Choroid plexus epithelial cell (primary cell): ENCODE measurements around the gene CELF2.

Experiments
- DNase-seq: peaks from one replicate; pipeline ENCODE4 v3.0.0-alpha.2; 2010; ENCODE audit warnings: low read depth
- H3K4me3 ChIP-seq: 2 replicates; pipeline ENCODE4 v1.5.1; 2011; ENCODE audit warnings: low read depth, mild to moderate bottlenecking, control low read depth, low read length, moderate library complexity
- CTCF ChIP-seq: conservative IDR thresholded peaks from 2 replicates; pipeline ENCODE4 v1.5.1; 2011; ENCODE audit warnings: low read depth, mild to moderate bottlenecking, control low read depth, inconsistent platforms, low read length, moderate library complexity

The CELF2 gene

GRCh38 chr10:11003679-11004078 is 14.0 kb upstream of the CELF2 start:
- DNase-seq: peak; percentile 41
- no peak for TF ChIP-seq CTCF

DNA sequence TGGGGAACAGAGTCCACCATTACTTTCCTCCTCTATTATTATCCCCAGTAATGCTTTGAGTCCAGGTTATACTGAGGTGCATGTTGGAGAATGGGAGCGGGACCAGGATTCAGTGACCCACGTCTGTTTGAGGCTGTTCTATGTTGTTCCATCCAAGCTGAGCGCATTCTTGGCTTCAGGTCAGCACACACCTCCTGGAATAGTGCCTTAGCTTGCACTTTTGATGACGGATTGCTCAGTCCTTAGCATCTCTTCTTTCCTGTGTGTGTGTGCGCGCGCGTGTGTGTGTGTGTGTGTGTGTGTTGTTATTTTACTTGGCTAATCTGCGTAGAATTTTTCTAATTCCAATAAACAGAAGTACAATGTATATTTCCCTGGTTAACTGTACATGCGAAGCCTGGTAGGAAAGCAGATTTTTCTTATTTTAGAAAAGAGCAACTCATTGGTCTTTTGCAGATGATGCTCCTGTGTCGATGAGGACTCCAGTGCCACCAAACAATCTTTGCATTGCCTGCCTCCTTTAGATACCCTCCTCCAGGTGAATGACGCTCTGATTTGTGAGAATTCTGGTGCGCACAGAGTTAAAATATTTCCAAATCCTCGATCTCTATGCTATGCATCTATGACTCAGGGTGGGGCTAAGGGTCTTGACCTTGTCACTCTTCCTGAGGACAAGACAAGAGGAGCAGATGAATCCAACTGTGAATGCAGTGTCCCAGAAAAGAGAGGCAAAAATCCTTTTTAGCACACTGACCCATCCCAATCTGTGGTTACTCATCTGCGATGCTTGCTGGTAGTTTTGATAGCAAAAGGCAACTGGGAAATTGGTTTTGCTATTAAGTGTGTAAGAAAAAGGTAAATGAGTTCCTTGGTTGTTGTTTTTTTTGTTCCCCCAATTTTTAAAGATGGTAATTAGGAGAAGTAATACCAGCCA is 13.3 kb upstream of the CELF2 start:
- no peak for TF ChIP-seq CTCF
- H3K4me3 ChIP-seq: no peak overlapping the region
- no peak for DNase-seq

More at GRCh38 chr10:11003679-11004078, 14.0 kb upstream of the CELF2 start:
- H3K4me3 ChIP-seq: no peak overlapping the region

GRCh38 chr10:11005725-11006427 is 11.8 kb upstream of the CELF2 start:
- no peak for DNase-seq
- TF ChIP-seq CTCF: no peak
- H3K4me3 ChIP-seq: no peak overlapping the region

GRCh38 chr10:11006428-11006825 is 11.2 kb upstream of the CELF2 start:
- DNase-seq: no peak
- no peak for TF ChIP-seq CTCF
- H3K4me3 ChIP-seq: no peak overlapping the region

DNA sequence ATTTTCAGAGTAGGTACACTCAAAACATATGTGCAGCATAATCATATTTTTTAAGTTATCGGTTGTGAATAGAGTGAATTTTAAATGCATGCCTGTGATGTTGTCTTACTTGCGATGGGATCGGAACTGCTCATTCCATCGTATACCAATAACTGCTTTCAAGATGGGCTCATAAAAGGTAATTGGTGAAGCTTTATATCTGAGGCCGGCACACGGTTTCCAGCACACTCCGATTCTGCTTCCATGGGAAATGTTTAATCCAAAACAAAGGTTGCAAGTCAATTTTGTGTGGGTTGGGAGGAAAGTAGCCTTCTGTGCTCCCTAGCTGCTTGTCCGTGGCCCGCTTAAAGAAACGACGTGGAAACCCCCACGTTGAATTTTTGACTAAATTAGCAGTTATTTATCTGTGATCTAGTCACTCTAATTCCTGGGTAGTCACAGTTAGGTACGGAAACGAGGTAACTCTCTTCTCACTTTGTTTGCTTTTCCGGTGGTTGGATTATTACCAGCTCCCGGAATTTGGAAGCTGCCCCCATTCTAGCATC is 10.1 kb upstream of the CELF2 start:
- DNase-seq: no peak
- H3K4me3 ChIP-seq: no peak overlapping the region
- no peak for TF ChIP-seq CTCF

DNA sequence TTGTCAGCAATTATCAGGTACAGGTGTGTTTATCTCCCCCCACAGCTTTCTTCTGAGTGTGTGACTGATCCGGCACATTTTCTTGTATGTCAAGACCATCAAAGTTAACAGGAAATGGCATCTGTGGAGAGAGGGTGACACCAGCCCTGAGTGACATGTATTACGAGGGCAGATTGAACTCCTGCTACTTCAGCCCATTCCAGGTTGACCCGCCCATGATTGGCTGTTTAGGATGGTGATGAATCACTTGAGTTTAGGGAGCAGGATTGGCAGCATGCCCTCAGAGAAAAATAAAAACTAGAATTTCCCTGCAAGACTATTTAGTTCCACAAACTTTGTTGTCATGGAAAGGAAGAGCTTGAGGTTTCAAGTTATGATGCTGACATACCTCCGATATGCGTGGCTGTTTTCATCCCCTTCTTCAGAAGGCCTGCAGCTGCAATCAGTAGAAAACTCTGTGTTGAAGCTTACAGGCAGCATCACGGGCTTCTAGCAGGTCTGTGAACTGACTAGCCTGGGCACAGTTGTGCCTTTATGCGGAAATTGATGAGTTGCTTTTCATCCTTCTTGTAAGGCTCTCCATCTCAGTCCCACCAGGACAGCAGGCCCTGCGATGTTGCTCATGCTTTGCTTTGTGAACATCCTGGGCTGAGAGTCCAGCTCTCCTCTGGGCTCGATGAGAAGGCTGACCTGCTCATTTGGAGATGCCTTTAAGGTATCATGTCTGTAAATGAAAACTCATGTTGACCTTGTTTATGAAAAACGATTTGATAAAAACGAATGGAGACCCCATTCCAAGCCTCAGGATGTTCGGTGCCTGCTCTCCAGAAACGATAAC is 8.0 kb upstream of the CELF2 start:
- peak; percentile 15 for DNase-seq
- TF ChIP-seq CTCF: no peak
- H3K4me3 ChIP-seq: no peak overlapping the region
